ENCODE data around the gene GID4. TPM values are rescaled to one million over a fixed set of nuclear protein-coding genes. Genes with fewer than 3 reads are reported as not detected.

The GID4 gene
- total and polyA plus RNA-seq, 2 of the 13 experiments (the other 11 are each of a cell fraction or from before 2014, with no cell fraction given): 4.3 to 6.1 TPM

GRCh38 chr17:18087610-18088491, 48.6 kb downstream of the GID4 start, which contains the start of gene DRG2 (continued):
- TF ChIP-seq ZNF18 (CRISPR knock-in tag; IDR thresholded peaks at IDR 0.05; ENCODE audit: insufficient replicate concordance) (peak; percentile 70), U2AF1 (optimal IDR thresholded peaks at IDR 0.05; ENCODE audit: low read depth, low read length) (peak; percentile 94), ATF7-NPFF (CRISPR knock-in tag; IDR thresholded peaks at IDR 0.05; ENCODE audit: low read depth) (peak; percentile 47; the same call in 1 of the 2 replicates), MYPOP (CRISPR knock-in tag; IDR thresholded peaks at IDR 0.05) (peak; percentile 93), ONECUT2 (CRISPR knock-in tag; IDR thresholded peaks at IDR 0.05) (peak; percentile 32; the same call in 1 of the 2 replicates), BHLHE40 (IDR thresholded peaks at IDR 0.05; ENCODE audit: low read length) (no peak), ZNF615 (CRISPR knock-in tag; IDR thresholded peaks at IDR 0.05; ENCODE audit: borderline replicate concordance) (no peak), YEATS2 (CRISPR knock-in tag; IDR thresholded peaks at IDR 0.05; ENCODE audit: borderline replicate concordance) (peak; percentile 97), ZNF674 (CRISPR knock-in tag; IDR thresholded peaks at IDR 0.05; ENCODE audit: low read depth) (no peak), PAXIP1 (CRISPR knock-in tag; conservative IDR thresholded peaks at IDR 0.05) (peak; percentile 89), MAFK (conservative IDR thresholded peaks at IDR 0.05 in 1 of 2, IDR thresholded peaks at IDR 0.05 in 1 of 2; ENCODE audit: low read length in 2 of 2) (no peak), NFE2L1 (CRISPR knock-in tag; IDR thresholded peaks at IDR 0.05; ENCODE audit: borderline replicate concordance) (no peak), ZNF256 (CRISPR knock-in tag; conservative IDR thresholded peaks at IDR 0.05) (0 out of 2 replicates have a peak, but pooled peaks have one; percentile 50), ELK4 (CRISPR knock-in tag; IDR thresholded peaks at IDR 0.05; ENCODE audit: borderline replicate concordance) (no peak), TFDP1 (CRISPR knock-in tag; IDR thresholded peaks at IDR 0.05; ENCODE audit: borderline replicate concordance) (peak; percentile 70; the same call in 1 of the 2 replicates), CENPT (CRISPR knock-in tag; IDR thresholded peaks at IDR 0.05; ENCODE audit: low read depth) (peak; percentile 72; the same call in 1 of the 2 replicates), ZNF547 (CRISPR knock-in tag; IDR thresholded peaks at IDR 0.05) (peak; percentile 94), ZNF253 (CRISPR knock-in tag; IDR thresholded peaks at IDR 0.05; ENCODE audit: borderline replicate concordance) (no peak), EED (CRISPR knock-in tag; IDR thresholded peaks at IDR 0.05) (no peak)

Data from HepG2 (cell line).